ENCODE data around the gene MTOR. TPM values are rescaled to one million over a fixed set of nuclear protein-coding genes. Genes with fewer than 3 reads are reported as not detected.

The MTOR gene
- total RNA-seq, result 31.4 and 36.4 TPM in 2 replicates

DNA sequence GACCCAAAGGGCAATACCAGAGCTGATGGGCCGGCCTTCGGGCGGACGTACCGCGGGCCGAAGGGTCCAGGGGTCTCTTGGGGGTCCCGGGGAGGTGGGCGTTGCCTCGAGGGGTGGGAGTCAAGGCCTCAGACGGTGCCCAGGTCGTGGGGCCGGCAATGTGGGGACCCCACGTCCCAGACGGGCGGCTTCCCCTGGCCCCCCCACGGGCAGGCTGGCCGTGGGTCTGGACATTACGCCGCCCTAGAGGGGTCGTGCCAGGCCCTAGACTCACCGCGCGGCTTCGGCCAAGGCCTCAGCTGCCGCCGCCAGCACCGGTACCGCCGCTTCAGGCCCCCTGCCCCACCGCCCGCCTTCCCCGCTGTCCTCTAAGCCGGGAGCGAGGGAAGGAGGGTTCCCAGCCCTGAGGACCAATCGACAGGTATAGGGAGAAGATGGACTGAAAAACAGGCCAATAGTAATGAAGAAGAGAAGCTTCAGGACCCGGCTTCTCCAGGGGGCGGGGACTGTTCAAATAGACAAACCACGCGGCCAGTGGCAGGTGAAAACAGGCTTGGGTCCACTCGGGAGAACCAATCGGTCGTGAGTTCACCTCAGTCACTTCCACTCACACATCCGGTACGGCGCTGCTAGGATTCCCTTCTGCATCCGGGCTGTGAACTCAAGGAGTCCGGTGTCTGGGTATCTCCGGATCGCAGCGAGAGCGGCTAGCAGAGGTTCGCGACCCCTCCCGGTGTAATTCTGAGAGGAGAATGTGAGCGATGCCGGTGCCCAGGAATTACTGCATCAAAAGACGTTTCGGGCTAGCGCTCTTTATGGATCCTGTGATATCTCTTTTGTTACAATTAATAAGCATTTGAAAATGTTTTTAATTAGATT is at the start of gene MTOR:
Gene MTOR, minus strand, starts transcription at position 381 of the 879 bp plus-strand sequence. CDS start 3,142 bp downstream, outside the sequence.

DNA sequence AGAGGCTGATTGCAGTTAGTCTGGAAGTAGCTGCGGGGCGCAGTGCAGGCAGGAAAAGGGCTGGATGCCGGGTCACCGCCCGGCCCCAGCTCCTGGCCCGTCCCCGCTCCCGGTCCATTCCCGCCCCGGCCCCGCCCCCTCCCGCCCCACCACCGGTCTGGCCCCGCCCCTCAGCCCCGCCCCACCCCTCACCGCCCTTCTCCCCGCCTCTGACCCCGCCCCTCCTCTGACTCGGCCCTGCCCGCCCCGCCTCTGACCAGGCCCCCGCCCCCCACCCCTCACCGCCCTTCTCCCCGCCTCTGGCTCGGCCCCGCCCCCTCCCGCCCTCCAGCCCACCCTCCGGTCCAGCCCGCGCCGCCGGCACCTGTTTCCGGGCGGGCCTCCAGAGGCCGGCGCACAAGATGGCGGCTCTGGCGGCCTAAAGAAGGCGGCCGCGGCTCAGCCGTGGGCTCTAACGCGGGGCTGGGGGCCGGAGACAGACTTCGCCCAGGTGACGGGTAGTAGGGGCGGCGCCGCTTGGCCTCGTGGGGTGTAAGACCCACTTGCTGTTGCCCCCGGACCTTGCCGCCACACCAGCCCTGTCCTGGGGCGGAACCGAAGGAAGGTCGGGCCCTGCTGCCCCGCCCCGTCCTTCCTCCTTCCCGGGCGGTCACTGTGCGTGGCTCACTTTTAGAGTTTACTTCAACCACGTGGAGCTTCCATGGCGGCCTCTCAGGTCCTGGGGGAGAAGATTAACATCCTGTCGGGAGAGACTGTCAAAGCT is 10.7 kb upstream of the MTOR start, which contains the start of gene UBIAD1:
Gene UBIAD1, plus strand, starts transcription at position 367 of the 763 bp plus-strand sequence. Its CDS starts 334 bp downstream, at position 701.

DNA sequence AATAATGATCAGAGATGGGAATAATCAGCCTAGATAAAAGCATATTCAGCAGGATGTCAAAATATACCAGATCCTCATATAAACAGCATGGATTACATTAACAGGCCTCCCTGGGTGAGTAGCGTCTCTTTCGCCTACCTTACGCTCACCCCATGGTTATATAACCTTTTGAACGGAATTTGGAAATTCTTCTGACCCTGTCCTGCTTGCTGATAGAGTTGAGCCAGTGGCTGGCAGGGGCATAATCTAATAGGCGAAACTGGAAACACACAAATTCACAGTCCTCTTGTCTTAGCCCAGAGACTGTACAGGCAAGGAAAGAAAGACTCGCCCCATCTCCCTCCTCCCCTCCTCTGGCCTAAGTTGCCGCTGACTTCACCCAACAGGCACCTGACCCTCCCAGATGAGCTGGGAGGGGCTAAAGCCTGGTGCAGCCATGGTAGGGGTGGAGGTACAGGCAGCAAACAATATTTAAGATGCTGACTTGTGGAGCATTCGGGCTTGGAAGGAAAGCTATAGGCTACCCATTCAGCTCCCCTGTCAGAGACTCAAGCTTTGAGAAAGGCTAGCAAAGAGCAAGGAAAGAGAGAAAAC is 73.4 kb downstream of the MTOR start, which contains the start of gene ANGPTL7:
Gene ANGPTL7, plus strand, starts transcription at position 498 of the 594 bp plus-strand sequence. CDS start 225 bp downstream, outside the sequence.

DNA sequence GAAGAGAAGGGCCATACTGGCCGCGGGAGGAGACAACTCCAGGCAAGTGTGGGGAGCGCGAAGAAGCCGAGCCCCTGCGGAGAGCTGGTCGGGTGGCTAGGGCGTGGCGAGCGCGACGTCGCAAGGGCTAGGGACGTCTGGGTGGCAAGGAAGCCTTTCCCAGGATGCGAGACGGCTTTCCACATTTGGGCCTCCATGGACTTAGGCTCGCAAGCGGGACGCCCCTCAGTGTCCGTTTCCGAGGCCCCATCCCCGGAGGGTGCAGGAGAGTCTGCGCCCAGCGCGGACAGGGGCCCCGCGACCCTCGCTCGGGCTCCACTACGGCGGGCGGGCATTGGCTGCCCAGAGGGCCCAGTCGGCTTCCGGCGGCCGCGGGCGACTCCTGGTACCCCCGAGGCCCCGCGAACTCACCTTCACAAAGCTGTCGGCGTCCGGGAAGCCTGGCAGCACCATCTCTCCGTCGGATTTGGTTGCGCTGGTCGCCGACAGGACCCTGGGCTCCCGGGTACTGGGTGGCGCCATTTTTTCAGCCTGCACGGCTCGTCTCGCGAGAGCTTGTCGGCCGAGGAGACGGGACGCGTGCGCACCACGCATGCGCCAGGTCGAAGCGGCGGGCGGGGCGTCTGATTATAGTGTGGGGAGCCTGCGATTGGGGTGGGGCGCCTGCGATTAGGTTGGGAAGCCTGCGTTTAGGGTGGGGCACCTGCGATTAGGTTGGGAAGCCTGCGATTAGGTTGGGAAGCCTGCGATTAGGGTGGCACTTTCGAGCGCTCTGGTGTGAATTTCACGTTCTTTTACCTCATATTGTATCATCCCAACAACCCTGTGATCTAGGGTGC is 162.8 kb downstream of the MTOR start, which contains the start of gene EXOSC10:
Gene EXOSC10, minus strand, starts transcription at position 560 of the 839 bp plus-strand sequence. Its CDS starts 38 bp downstream, at position 522.

DNA sequence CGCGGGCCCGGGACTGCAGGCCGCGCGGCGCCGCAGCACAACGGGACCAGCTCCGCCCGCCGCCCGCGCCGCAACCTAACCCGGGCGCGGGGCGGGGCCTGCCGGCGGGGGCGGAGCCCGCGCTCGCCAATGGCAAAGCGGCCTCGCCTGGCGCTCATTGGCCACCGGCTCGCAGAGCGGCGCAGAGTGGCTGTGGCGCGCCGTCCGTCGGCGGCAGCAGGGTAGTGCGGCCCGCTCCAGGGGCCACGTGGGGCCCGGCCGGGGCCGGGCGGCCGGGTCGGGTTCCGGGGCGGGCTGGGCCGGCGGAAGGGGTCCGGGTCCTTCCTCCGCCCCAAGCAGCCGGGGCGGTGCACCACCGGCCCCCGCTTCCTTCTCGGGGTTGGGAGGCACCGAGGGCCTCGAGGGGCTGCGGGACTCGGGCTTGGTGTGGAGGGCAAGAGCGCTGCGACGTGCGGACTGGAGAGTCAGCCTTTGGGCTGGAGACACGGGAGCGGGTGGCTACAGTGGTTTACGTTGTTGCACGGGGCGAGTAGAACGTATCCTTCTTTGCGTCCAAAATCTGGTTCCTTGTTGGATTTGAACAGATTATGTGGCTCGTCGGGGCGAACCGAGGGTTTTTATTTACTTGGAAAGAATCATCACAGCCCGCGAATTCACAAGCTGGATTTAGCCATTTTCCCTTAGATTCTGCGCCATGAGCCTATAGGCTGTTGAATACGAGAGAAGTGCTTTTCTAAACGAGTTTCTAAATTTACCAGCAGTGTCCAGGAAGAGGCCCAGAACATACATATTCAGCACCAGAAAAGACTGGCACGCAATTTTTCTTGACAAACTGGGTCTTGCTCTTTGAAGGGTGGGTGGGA is 202.2 kb downstream of the MTOR start, which contains the start of gene SRM:
Gene SRM, minus strand, starts transcription at position 51 of the 863 bp plus-strand sequence. CDS start 75 bp downstream, outside the sequence.

Other genes with a start within 250 kb of the MTOR start
- gene TARDBP, start 249.9 kb downstream of the MTOR start, total RNA-seq, result 52.6 and 59.4 TPM in 2 replicates
- gene MASP2, start 215.3 kb downstream of the MTOR start, total RNA-seq, result not detected in 2 replicates
- 8.8 and 12.8 TPM in 2 replicates for gene SRM, start 202.5 kb downstream of the MTOR start, total RNA-seq
- 24.0 and 26.6 TPM in 2 replicates for gene EXOSC10, start 162.7 kb downstream of the MTOR start, total RNA-seq
- gene ANGPTL7, start 73.2 kb downstream of the MTOR start, total RNA-seq, result 0.09 and 0.28 TPM in 2 replicates
- gene UBIAD1, start 10.6 kb upstream of the MTOR start, total RNA-seq, result 4.6 and 5.5 TPM in 2 replicates
- under 0.01 TPM in 2 replicates for gene DISP3, start 216.6 kb upstream of the MTOR start, total RNA-seq